Activated naive CD8-positive, alpha-beta T cell treated with anti-CD3 and anti-CD28 coated beads for 36 hours (primary cell): Measurements from ENCODE around the gene TMEM273. TPM values are rescaled to one million over a fixed set of nuclear protein-coding genes. Genes with fewer than 3 reads are reported as not detected.

Source experiments
- DNase-seq: peaks from one replicate; pipeline ENCODE4 v3.0.0; 2021
- H3K27ac Mint-ChIP-seq: one replicate; pipeline ENCODE4 v1.8.0; 2022; ENCODE audit warnings: mild to moderate bottlenecking, moderate library complexity, mixed read lengths
- H3K27me3 Mint-ChIP-seq: one replicate; pipeline ENCODE4 v1.8.0; 2022; ENCODE audit warnings: mild to moderate bottlenecking, mixed read lengths
- H3K36me3 Mint-ChIP-seq: one replicate; pipeline ENCODE4 v1.8.0; 2021; ENCODE audit warnings: mild to moderate bottlenecking, mixed read lengths
- H3K4me1 Mint-ChIP-seq: one replicate; pipeline ENCODE4 v1.8.0; 2021; ENCODE audit warnings: mixed read lengths
- H3K4me3 Mint-ChIP-seq: one replicate; pipeline ENCODE4 v1.8.0; 2022; ENCODE audit warnings: mild to moderate bottlenecking, moderate library complexity, mixed read lengths
- H3K9me3 Mint-ChIP-seq: one replicate; pipeline ENCODE4 v1.8.0; 2022; ENCODE audit warnings: mixed read lengths
- total RNA-seq, 2 experiments: library from RNA; stranded (reverse); gene quantifications; one replicate each; pipeline ENCODE4 v1.2.3, GENCODE V29; 2021

Gene TMEM273
- total RNA-seq, 2 experiments from 2014 or later, result 0.76 to 0.80 TPM

DNA sequence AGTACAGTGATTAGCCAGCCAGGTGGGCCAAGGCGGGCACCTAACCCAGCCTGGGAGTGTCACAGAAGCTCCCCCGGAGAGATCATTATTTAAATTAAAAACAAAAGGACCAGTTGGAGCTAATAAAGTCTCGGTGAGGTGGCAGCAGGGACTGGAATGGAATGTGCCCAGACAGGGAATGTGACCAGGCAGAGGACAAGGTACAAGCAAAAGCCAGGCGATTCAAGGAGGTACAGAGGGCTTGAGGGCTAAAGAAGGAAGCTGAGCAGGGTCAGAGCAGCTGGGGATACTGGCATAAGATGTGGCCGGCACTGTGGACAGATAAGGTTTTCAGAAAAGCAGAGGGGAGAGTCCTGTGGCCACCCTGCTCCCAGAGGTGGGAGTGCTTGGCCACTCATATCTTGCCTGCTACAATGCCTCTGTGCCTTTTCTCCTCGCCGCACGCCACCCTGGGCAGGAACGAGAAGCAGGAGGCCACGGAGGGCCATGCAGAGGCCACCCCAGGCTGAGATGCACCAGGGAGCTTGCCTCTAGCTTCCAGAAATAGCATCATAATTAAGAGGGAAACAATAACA is 13.2 kb downstream of the TMEM273 start:
- Mint-ChIP-seq H3K36me3 (no peaks in the 10 kb centered on the region), H3K9me3 (no peaks in the 10 kb centered on the region), H3K27ac (no peak overlapping the region), H3K4me3 (no peak overlapping the region), H3K4me1 (peaks cover 12% of the 10 kb centered on the region), H3K27me3 (peaks cover 8% of the 10 kb centered on the region)
- DNase-seq, result no peak

GRCh38 chr10:49174261-49174925 is 13.8 kb downstream of the TMEM273 start:
- H3K27ac Mint-ChIP-seq, result no peak overlapping the region
- no peak overlapping the region for H3K4me3 Mint-ChIP-seq
- peaks cover 8% of the 10 kb centered on the region for H3K27me3 Mint-ChIP-seq
- no peak for DNase-seq
- H3K36me3 Mint-ChIP-seq, result no peaks in the 10 kb centered on the region
- H3K9me3 Mint-ChIP-seq, result no peaks in the 10 kb centered on the region
- H3K4me1 Mint-ChIP-seq, result peaks cover 9% of the 10 kb centered on the region

DNA sequence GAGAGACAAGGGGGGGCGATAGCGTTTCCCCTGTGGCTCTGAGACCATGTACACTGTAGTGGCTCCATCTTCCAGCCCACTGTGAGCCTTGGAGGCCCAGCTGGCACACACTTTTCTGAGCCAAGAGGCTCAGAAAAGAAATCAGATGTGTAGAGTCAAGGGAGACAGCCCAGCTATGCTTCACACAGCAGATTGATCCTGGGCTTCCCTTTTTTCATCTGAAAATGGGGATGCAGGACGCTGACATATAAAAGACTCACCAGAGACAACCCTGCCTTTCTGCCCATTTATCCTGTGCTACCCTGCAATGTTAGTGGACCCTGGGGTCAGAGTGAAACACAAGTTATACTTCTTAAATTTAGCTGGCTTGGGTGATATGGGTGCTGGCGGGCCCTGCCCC is 14.3 kb downstream of the TMEM273 start:
- Mint-ChIP-seq H3K4me3 (no peak overlapping the region), H3K36me3 (no peaks in the 10 kb centered on the region), H3K27ac (no peak overlapping the region), H3K4me1 (peaks cover 9% of the 10 kb centered on the region), H3K9me3 (no peaks in the 10 kb centered on the region), H3K27me3 (peaks cover 8% of the 10 kb centered on the region)
- no peak for DNase-seq

GRCh38 chr10:49173201-49173772 is 14.9 kb downstream of the TMEM273 start:
- H3K4me1 Mint-ChIP-seq, result peaks cover 9% of the 10 kb centered on the region
- H3K4me3 Mint-ChIP-seq, result no peak overlapping the region
- DNase-seq, result no peak
- H3K27ac Mint-ChIP-seq, result no peak overlapping the region
- peaks cover 10% of the 10 kb centered on the region for H3K27me3 Mint-ChIP-seq
- H3K36me3 Mint-ChIP-seq, result no peaks in the 10 kb centered on the region
- H3K9me3 Mint-ChIP-seq, result no peaks in the 10 kb centered on the region

DNA sequence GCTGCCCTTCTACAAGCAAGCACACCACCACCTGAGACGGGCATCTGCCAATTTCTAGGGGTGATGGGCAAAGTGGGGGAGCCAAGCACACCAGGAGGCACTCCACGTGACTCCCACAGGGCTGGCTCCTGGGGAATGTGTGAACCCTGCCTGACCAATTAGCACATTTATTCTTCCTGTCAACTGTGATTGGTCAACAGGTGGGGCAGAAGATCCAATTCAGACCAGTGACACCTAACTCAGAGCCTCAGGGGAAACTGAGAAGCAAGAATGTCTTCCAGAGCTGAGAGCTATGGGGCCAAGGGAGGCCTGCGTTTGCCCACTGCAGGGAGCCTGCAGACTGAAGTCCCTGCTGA is 15.4 kb downstream of the TMEM273 start:
- Mint-ChIP-seq H3K27me3 (peaks cover 12% of the 10 kb centered on the region), H3K4me3 (no peak overlapping the region), H3K4me1 (peaks cover 7% of the 10 kb centered on the region), H3K36me3 (no peaks in the 10 kb centered on the region), H3K27ac (no peak overlapping the region), H3K9me3 (no peaks in the 10 kb centered on the region)
- no peak for DNase-seq

GRCh38 chr10:49172061-49172776 is 16.0 kb downstream of the TMEM273 start:
- no peak overlapping the region for H3K27ac Mint-ChIP-seq
- H3K27me3 Mint-ChIP-seq, result peaks cover 12% of the 10 kb centered on the region
- H3K36me3 Mint-ChIP-seq, result no peaks in the 10 kb centered on the region
- no peak for DNase-seq
- no peak overlapping the region for H3K4me3 Mint-ChIP-seq
- H3K9me3 Mint-ChIP-seq, result no peaks in the 10 kb centered on the region
- peaks cover 2% of the 10 kb centered on the region for H3K4me1 Mint-ChIP-seq

DNA sequence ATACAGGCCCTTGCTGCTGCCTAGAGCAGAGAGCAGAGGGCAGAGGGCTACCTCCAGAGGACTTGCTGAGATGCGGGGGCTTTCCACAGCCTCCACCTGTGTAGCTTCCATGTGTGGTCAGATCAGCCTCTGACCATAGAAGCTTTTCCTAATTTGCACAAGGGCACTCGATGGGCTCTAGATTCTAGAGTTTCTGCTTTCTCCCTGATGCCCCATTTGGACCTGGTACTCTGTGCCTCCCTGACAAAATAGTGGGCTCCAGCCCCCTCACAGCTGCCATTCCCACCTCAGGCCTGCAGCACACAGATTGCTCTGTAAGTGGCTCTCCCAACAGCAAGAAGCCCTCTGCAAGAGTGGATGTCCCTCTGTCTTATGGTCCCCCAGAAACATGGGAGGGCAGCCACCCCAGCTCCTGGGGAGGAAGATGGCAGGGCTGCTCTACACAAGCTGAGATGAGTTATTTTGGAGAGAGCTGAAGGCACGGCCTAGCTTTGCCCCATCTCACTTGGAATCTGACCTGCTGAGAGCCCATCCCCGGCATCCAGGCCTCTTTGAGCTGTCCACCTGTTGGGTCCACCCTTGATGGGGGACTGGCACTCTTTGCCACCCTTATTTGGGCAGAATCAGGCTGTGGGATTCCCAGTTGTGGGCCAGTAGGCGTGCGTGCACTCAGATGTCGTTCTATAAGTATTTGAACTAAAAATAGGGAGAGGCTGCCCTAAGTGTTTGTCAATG is 16.7 kb downstream of the TMEM273 start:
- no peaks in the 10 kb centered on the region for H3K36me3 Mint-ChIP-seq
- H3K4me1 Mint-ChIP-seq, result no peaks in the 10 kb centered on the region
- H3K27ac Mint-ChIP-seq, result no peak overlapping the region
- H3K27me3 Mint-ChIP-seq, result peaks cover 12% of the 10 kb centered on the region
- no peak for DNase-seq
- no peaks in the 10 kb centered on the region for H3K9me3 Mint-ChIP-seq
- H3K4me3 Mint-ChIP-seq, result no peak overlapping the region

GRCh38 chr10:49170632-49171325 is 17.4 kb downstream of the TMEM273 start:
- no peak overlapping the region for H3K27ac Mint-ChIP-seq

GRCh38 chr10:49169776-49170175 is 18.4 kb downstream of the TMEM273 start:
- Mint-ChIP-seq H3K9me3 (no peaks in the 10 kb centered on the region), H3K27ac (no peak overlapping the region), H3K4me1 (peaks cover 2% of the 10 kb centered on the region)

More at GRCh38 chr10:49170632-49171325, 17.4 kb downstream of the TMEM273 start:
- Mint-ChIP-seq H3K36me3 (no peaks in the 10 kb centered on the region), H3K4me3 (no peak overlapping the region), H3K9me3 (no peaks in the 10 kb centered on the region), H3K4me1 (peaks cover 2% of the 10 kb centered on the region), H3K27me3 (peaks cover 12% of the 10 kb centered on the region)
- no peak for DNase-seq

DNA sequence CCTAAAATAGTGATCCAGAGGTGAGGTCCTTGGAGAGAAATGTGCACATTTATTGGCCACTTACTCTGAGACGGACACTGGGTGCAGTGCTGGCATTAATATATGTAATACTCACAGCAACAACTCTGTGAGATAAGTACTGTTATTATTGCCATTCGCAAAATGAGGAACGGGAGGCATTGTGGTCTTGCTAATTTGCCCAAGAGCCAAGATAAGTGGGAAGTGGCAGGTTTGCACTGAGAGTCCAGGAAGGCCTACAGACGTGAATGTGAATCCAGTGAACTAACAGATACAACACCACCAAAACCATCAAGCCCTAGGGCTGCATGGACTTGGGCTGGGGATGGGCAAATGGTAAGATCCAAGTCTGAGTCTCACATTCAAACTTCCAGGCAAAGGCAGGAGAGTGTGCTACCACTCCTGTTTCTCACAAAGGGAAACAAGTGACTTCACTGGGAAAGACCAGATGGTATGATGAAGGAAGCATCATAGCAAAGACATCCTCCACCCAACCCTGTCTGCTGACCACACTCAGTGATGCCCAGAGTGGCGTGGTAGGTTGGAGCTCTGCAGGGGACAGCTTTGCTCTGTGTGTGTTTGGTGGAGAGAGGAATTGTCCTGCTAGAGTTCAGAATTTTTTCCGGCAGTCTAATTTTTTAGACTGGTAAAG is 19.2 kb downstream of the TMEM273 start:
- H3K4me1 Mint-ChIP-seq, result peaks cover 8% of the 10 kb centered on the region
- H3K27me3 Mint-ChIP-seq, result peaks cover 4% of the 10 kb centered on the region
- no peaks in the 10 kb centered on the region for H3K36me3 Mint-ChIP-seq
- no peaks in the 10 kb centered on the region for H3K9me3 Mint-ChIP-seq
- DNase-seq, result no peak
- no peak overlapping the region for H3K27ac Mint-ChIP-seq
- H3K4me3 Mint-ChIP-seq, result no peak overlapping the region

More at GRCh38 chr10:49169776-49170175, 18.4 kb downstream of the TMEM273 start:
- H3K27me3 Mint-ChIP-seq, result peaks cover 9% of the 10 kb centered on the region
- H3K4me3 Mint-ChIP-seq, result no peak overlapping the region
- DNase-seq, result no peak
- no peaks in the 10 kb centered on the region for H3K36me3 Mint-ChIP-seq

DNA sequence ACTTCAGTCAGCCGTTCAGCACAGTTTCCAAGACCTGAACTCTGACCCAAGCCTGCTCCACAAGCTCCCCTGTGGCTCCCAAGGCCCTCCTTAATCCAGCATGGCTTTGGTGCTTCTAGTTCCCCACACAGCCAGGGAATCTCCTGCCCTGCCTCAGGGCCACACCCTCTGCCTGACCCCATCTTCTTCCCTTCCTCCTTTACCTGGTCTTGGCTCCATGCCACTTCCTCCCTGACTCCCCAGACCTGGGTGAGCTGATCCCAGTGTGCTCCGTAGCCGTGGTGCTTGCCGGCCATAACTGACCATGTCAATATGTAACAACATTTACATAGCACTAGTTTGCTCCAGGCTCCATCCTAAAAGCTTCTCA is 20.0 kb downstream of the TMEM273 start:
- H3K9me3 Mint-ChIP-seq, result no peaks in the 10 kb centered on the region
- peaks cover 4% of the 10 kb centered on the region for H3K27me3 Mint-ChIP-seq
- peaks cover 8% of the 10 kb centered on the region for H3K4me1 Mint-ChIP-seq
- no peak overlapping the region for H3K27ac Mint-ChIP-seq
- H3K36me3 Mint-ChIP-seq, result no peaks in the 10 kb centered on the region
- no peak for DNase-seq
- H3K4me3 Mint-ChIP-seq, result no peak overlapping the region

GRCh38 chr10:49167425-49168170 is 20.6 kb downstream of the TMEM273 start:
- Mint-ChIP-seq H3K4me1 (peaks cover 8% of the 10 kb centered on the region), H3K9me3 (no peaks in the 10 kb centered on the region), H3K36me3 (no peaks in the 10 kb centered on the region), H3K27ac (no peak overlapping the region), H3K27me3 (peaks cover 4% of the 10 kb centered on the region), H3K4me3 (no peak overlapping the region)
- DNase-seq, result no peak

- Mint-ChIP-seq H3K27ac (no peak overlapping the region), H3K27me3 (peaks cover 4% of the 10 kb centered on the region)
Observed at GRCh38 chr10:49166484-49167400, 21.4 kb downstream of the TMEM273 start.

More at GRCh38 chr10:49166484-49167400, 21.4 kb downstream of the TMEM273 start:
- no peaks in the 10 kb centered on the region for H3K36me3 Mint-ChIP-seq
- no peak overlapping the region for H3K4me3 Mint-ChIP-seq
- peaks cover 8% of the 10 kb centered on the region for H3K4me1 Mint-ChIP-seq
- H3K9me3 Mint-ChIP-seq, result no peaks in the 10 kb centered on the region
- DNase-seq, result no peak
